Colonic mucosa (tissue), 4 donors: ENCODE results near the gene TMED1. TPM values are rescaled to one million over a fixed set of nuclear protein-coding genes. Genes with fewer than 3 reads are reported as not detected.

ENCODE experiments used
- DNase-seq: peaks from one replicate; pipeline ENCODE4 v3.0.0-alpha.2; 2020
- H3K27ac ChIP-seq: fragments of 200-600 bp; one replicate; pipeline ENCODE4 v1.8.0; 2021
- H3K27me3 ChIP-seq: fragments of 200-600 bp; one replicate; pipeline ENCODE4 v1.8.0; 2021
- H3K36me3 ChIP-seq: fragments of 200-600 bp; one replicate; pipeline ENCODE4 v1.8.0; 2021
- H3K4me1 ChIP-seq: fragments of 200-600 bp; one replicate; pipeline ENCODE4 v1.8.0; 2021; ENCODE audit warnings: mild to moderate bottlenecking
- H3K4me3 ChIP-seq: fragments of 200-600 bp; one replicate; pipeline ENCODE4 v1.8.0; 2021
- H3K9ac ChIP-seq, 2 donors: one replicate each; pipeline ENCODE4 v1.7.0; 2013; ENCODE audit warnings: control low read depth in 2 of 2, low read depth in 2 of 2, low read length in 2 of 2
- H3K9me3 ChIP-seq: fragments of 200-600 bp; one replicate; pipeline ENCODE4 v1.8.0; 2021
- CTCF ChIP-seq: fragments of 200-600 bp; IDR thresholded peaks from one replicate; pipeline ENCODE4 v1.8.0; 2022; ENCODE audit warnings: antibody characterized with exemption, mild to moderate bottlenecking
- intact Hi-C: fragments of 100-400 bp; cut with DNase I; formaldehyde crosslinking; loops from one replicate; pipeline ENCODE4 v1.14.1; 2022
- microRNA-seq: library from miRNA; unstranded; fragments of <30 nt; microRNA quantifications from one replicate; pipeline ENCODE4, GENCODE V29; 2019
- total RNA-seq, 2 donors: library from RNA; stranded (reverse); fragmentation: NEBNext Ultra II Directional in 1 of 2; extraction: Animal tissue kit (Norgen Biotek cat#: 25700) in 1 of 2; gene quantifications; one replicate each; pipeline ENCODE4 v1.2.1, GENCODE V29; 2021
- donor health status: healthy.
- donor health status: DM: no; HTN: no; CAD: no.
- donor health status: DM: no; HTN: no; CAD: no.

Gene TMED1
- total RNA-seq, 2 donors from 2014 or later: 21.2 to 22.5 TPM

- H3K27ac ChIP-seq: no peak overlapping the region
- no peak for TF ChIP-seq CTCF
- intact Hi-C loops: no loop called here
Observed at GRCh38 chr19:10789866-10790265, 46.1 kb downstream of the TMED1 start.

GRCh38 chr19:10788146-10788545 lies 47.9 kb downstream of the TMED1 start:
- Histone ChIP-seq H3K4me3 (no peak overlapping the region), H3K9me3 (no peaks in the 10 kb centered on the region), H3K36me3 (peaks cover 42% of the 10 kb centered on the region), H3K27me3 (no peaks in the 10 kb centered on the region), H3K4me1 (no peaks in the 10 kb centered on the region), H3K27ac (no peak overlapping the region), H3K9ac (no peak overlapping the region)
- no peak for DNase-seq
- no peak for TF ChIP-seq CTCF
- intact Hi-C loops: no loop called here

More at GRCh38 chr19:10789866-10790265, 46.1 kb downstream of the TMED1 start:
- H3K9ac ChIP-seq: no peak overlapping the region
- DNase-seq: no peak
- no peaks in the 10 kb centered on the region for H3K4me1 ChIP-seq
- no peaks in the 10 kb centered on the region for H3K27me3 ChIP-seq
- no peak overlapping the region for H3K4me3 ChIP-seq
- peaks cover 50% of the 10 kb centered on the region for H3K36me3 ChIP-seq
- H3K9me3 ChIP-seq: no peaks in the 10 kb centered on the region

GRCh38 chr19:10784257-10784656 lies 51.8 kb downstream of the TMED1 start:
- TF ChIP-seq CTCF: no peak
- no peak for DNase-seq
- Histone ChIP-seq H3K27me3 (no peaks in the 10 kb centered on the region), H3K4me1 (no peaks in the 10 kb centered on the region), H3K9ac (no peak overlapping the region), H3K4me3 (no peak overlapping the region), H3K36me3 (peaks cover 53% of the 10 kb centered on the region), H3K9me3 (no peaks in the 10 kb centered on the region), H3K27ac (no peak overlapping the region)
- intact Hi-C loops: no loop called here

- intact Hi-C loops: no loop called here
- no peak for TF ChIP-seq CTCF
- Histone ChIP-seq H3K4me1 (no peaks in the 10 kb centered on the region), H3K9ac (no peak overlapping the region), H3K27ac (no peak overlapping the region), H3K9me3 (no peaks in the 10 kb centered on the region), H3K4me3 (no peak overlapping the region), H3K27me3 (no peaks in the 10 kb centered on the region), H3K36me3 (peaks cover 46% of the 10 kb centered on the region)
- DNase-seq: no peak
Observed at GRCh38 chr19:10782795-10783194, 53.2 kb downstream of the TMED1 start.

Small RNA genes within 50 kb of the gene (microRNA-seq; reads per million reads assigned to microRNA genes)
- 14.9 reads per million, percentile 24 among the genes with 10 or more reads in this experiment for gene MIR199A1
- 2.8 reads per million for gene MIR6793

Other genes starting within 250 kb of the TMED1 start
- 100 to 1,000 TPM; 149 to 172 TPM for gene AP1M2, start 248.9 kb downstream of the TMED1 start, total RNA-seq
- gene SLC44A2, start 210.7 kb downstream of the TMED1 start, total RNA-seq: 100 to 1,000 TPM in 1 of 2 donors, 10 to 100 TPM in 1; 87.1 to 137 TPM
- gene ILF3, start 181.9 kb downstream of the TMED1 start, total RNA-seq: 100 to 1,000 TPM; 143 to 271 TPM
- 10 to 100 TPM; 74.9 to 94.1 TPM for gene QTRT1, start 134.8 kb downstream of the TMED1 start, total RNA-seq
- 100 to 1,000 TPM; 450 to 461 TPM for gene DNM2, start 118.1 kb downstream of the TMED1 start, total RNA-seq
- gene C19orf38, start 12.2 kb upstream of the TMED1 start, total RNA-seq: 1 to 10 TPM in 1 of 2 donors, under 1 TPM in 1; 0.77 to 1.5 TPM
- gene CARM1, start 35.3 kb upstream of the TMED1 start, total RNA-seq: 10 to 100 TPM; 53.3 to 75.9 TPM
- gene YIPF2, start 92.4 kb upstream of the TMED1 start, total RNA-seq: 10 to 100 TPM; 64.4 to 71.3 TPM
- gene TIMM29, start 92.6 kb upstream of the TMED1 start, total RNA-seq: 10 to 100 TPM; 25.5 to 31.5 TPM
- gene SMARCA4, start 124.8 kb upstream of the TMED1 start, total RNA-seq: 100 to 1,000 TPM in 1 of 2 donors, 10 to 100 TPM in 1; 73.8 to 141 TPM